ENCODE results near the gene TMEM121.
A peak's percentile ranks its signal among the peaks of the same experiment; 100 is the strongest.

Gene TMEM121

GRCh38 chr14:105487449-105487985, 38.9 kb upstream of the TMEM121 start:
- DNase-seq (ENCODE audit: low read depth) = no peak

GRCh38 chr14:105487986-105488777, 38.2 kb upstream of the TMEM121 start:
- DNase-seq (ENCODE audit: low read depth) = no peak

- no peak for DNase-seq (ENCODE audit: low read depth)
Measured at GRCh38 chr14:105488781-105489541, 37.4 kb upstream of the TMEM121 start.

GRCh38 chr14:105489542-105490266, 36.7 kb upstream of the TMEM121 start:
- peak; percentile 74 for DNase-seq (ENCODE audit: low read depth)

- no peak for DNase-seq (ENCODE audit: low read depth)
Measured at GRCh38 chr14:105490267-105490571, 36.2 kb upstream of the TMEM121 start.

- peak; percentile 99 for DNase-seq (ENCODE audit: low read depth)
Measured at GRCh38 chr14:105490572-105491365, 35.6 kb upstream of the TMEM121 start, which contains the start of gene TEDC1. TSS of gene TEDC1 (plus strand) at chr14:105491246. CDS start at chr14:105491376, 130 bp downstream.

- peak; percentile 75 for DNase-seq (ENCODE audit: low read depth)
Measured at GRCh38 chr14:105491366-105491973, 34.9 kb upstream of the TMEM121 start.

GRCh38 chr14:105492031-105492970, 34.1 kb upstream of the TMEM121 start:
- no peak for DNase-seq (ENCODE audit: low read depth)

GRCh38 chr14:105492971-105493871, 33.2 kb upstream of the TMEM121 start:
- no peak for DNase-seq (ENCODE audit: low read depth)

- no peak for DNase-seq (ENCODE audit: low read depth)
Measured at GRCh38 chr14:105493921-105494605, 32.3 kb upstream of the TMEM121 start.

GRCh38 chr14:105494606-105494929, 31.8 kb upstream of the TMEM121 start:
- no peak for DNase-seq (ENCODE audit: low read depth)

GRCh38 chr14:105495101-105495989, 31.0 kb upstream of the TMEM121 start:
- no peak for DNase-seq (ENCODE audit: low read depth)

- DNase-seq (ENCODE audit: low read depth) = no peak
Measured at GRCh38 chr14:105495990-105496830, 30.2 kb upstream of the TMEM121 start.

GRCh38 chr14:105496831-105497591, 29.4 kb upstream of the TMEM121 start:
- no peak for DNase-seq (ENCODE audit: low read depth)

GRCh38 chr14:105497671-105498429, 28.5 kb upstream of the TMEM121 start:
- no peak for DNase-seq (ENCODE audit: low read depth)
